Panc1 (cell line): ENCODE measurements around the gene PHETA2.

Source experiments
- POLR2AphosphoS5 ChIP-seq: IDR thresholded peaks from 2 replicates; pipeline ENCODE4 v1.6.1; 2012; ENCODE audit warnings: mild to moderate bottlenecking, low read depth, low read length, moderate library complexity
- SIN3A ChIP-seq: IDR thresholded peaks from 2 replicates; pipeline ENCODE4 v1.6.1; 2012; ENCODE audit warnings: low read depth, mild to moderate bottlenecking, low read length, moderate library complexity, borderline replicate concordance; ENCODE audit not compliant: insufficient read depth
- TCF7L2 ChIP-seq: IDR thresholded peaks from 2 replicates; pipeline ENCODE4 v1.6.1; 2011; ENCODE audit warnings: mild to moderate bottlenecking, low read depth, low read length, inconsistent platforms
- TF ChIP-seq, protein P1 (sequence below): fragments of 450-650 bp; IDR thresholded peaks from 2 replicates; pipeline ENCODE4 v1.5.1; 2017; ENCODE audit warnings: mild to moderate bottlenecking
- TF ChIP-seq, protein P2 (sequence below), 2 experiments: IDR thresholded peaks; 2 replicates each; pipeline ENCODE4 v1.6.1; 2011 to 2012; ENCODE audit warnings: low read depth in 2 of 2, control low read depth in 1 of 2, low read length in 1 of 2, mild to moderate bottlenecking in 1 of 2, moderate library complexity in 1 of 2; ENCODE audit not compliant: insufficient read depth in 1 of 2

DNA sequence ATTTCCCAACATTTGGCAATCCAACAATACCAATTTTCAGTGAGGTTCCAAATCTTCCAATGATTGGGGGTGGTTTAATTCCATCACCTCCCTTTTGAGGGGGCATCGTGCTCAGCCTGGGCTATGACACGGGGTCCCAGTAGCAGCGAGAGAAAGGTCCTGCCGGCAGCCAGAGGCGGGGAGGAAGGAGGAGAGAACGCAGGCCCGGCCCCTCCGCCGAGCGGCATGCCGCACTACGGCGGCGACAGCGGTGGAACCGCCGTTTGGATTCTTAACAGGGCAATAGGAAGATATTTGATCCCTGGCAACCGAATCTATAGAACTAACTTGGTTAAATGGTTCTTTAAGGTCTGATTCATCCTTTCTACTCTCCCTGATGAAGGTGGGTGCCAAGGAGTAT, 34.8 kb downstream of the PHETA2 start:
- TF ChIP-seq, protein P1, sequence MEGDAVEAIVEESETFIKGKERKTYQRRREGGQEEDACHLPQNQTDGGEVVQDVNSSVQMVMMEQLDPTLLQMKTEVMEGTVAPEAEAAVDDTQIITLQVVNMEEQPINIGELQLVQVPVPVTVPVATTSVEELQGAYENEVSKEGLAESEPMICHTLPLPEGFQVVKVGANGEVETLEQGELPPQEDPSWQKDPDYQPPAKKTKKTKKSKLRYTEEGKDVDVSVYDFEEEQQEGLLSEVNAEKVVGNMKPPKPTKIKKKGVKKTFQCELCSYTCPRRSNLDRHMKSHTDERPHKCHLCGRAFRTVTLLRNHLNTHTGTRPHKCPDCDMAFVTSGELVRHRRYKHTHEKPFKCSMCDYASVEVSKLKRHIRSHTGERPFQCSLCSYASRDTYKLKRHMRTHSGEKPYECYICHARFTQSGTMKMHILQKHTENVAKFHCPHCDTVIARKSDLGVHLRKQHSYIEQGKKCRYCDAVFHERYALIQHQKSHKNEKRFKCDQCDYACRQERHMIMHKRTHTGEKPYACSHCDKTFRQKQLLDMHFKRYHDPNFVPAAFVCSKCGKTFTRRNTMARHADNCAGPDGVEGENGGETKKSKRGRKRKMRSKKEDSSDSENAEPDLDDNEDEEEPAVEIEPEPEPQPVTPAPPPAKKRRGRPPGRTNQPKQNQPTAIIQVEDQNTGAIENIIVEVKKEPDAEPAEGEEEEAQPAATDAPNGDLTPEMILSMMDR, result no peak
- no peak for TF ChIP-seq POLR2AphosphoS5
- TF ChIP-seq, protein P2, sequence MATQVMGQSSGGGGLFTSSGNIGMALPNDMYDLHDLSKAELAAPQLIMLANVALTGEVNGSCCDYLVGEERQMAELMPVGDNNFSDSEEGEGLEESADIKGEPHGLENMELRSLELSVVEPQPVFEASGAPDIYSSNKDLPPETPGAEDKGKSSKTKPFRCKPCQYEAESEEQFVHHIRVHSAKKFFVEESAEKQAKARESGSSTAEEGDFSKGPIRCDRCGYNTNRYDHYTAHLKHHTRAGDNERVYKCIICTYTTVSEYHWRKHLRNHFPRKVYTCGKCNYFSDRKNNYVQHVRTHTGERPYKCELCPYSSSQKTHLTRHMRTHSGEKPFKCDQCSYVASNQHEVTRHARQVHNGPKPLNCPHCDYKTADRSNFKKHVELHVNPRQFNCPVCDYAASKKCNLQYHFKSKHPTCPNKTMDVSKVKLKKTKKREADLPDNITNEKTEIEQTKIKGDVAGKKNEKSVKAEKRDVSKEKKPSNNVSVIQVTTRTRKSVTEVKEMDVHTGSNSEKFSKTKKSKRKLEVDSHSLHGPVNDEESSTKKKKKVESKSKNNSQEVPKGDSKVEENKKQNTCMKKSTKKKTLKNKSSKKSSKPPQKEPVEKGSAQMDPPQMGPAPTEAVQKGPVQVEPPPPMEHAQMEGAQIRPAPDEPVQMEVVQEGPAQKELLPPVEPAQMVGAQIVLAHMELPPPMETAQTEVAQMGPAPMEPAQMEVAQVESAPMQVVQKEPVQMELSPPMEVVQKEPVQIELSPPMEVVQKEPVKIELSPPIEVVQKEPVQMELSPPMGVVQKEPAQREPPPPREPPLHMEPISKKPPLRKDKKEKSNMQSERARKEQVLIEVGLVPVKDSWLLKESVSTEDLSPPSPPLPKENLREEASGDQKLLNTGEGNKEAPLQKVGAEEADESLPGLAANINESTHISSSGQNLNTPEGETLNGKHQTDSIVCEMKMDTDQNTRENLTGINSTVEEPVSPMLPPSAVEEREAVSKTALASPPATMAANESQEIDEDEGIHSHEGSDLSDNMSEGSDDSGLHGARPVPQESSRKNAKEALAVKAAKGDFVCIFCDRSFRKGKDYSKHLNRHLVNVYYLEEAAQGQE (IDR thresholded peaks at IDR 0.05; ENCODE audit: insufficient read depth in 1 of 2, low read depth in 2 of 2, low read length in 1 of 2), result no peak
- no peak for TF ChIP-seq SIN3A
- no peak for TF ChIP-seq TCF7L2
